ENCODE measurements around the gene CLP1. TPM values are rescaled to one million over a fixed set of nuclear protein-coding genes. Genes with fewer than 3 reads are reported as not detected.

CLP1 gene
- 11.0 and 14.3 TPM in 2 replicates for total RNA-seq

GRCh38 chr11:57657194-57658022 lies at the start of gene CLP1:
TSS of gene CLP1 (plus strand) at chr11:57657762. CDS start at chr11:57659477, 1,715 bp downstream.

GRCh38 chr11:57649826-57650738 lies 7.5 kb upstream of the CLP1 start, which contains the start of gene YPEL4:
TSS of gene YPEL4 (minus strand) at chr11:57649912. CDS start at chr11:57647107, 2,805 bp downstream.

GRCh38 chr11:57667736-57668433 lies 10.3 kb downstream of the CLP1 start, which contains the start of gene ZDHHC5:
TSS of gene ZDHHC5 (plus strand) at chr11:57668114. CDS start at chr11:57673091, 4,977 bp downstream.

Other genes with a start within 250 kb of the CLP1 start
- 29.9 and 39.3 TPM in 2 replicates for gene SLC43A3, start 230.6 kb upstream of the CLP1 start, total RNA-seq
- 1.4 and 2.7 TPM in 2 replicates for gene RTN4RL2, start 197.2 kb upstream of the CLP1 start, total RNA-seq
- gene SLC43A1, start 142.1 kb upstream of the CLP1 start, total RNA-seq = 23.5 and 25.3 TPM in 2 replicates
- 22.4 and 34.1 TPM in 2 replicates for gene TIMM10, start 127.0 kb upstream of the CLP1 start, total RNA-seq
- gene SMTNL1, start 120.2 kb upstream of the CLP1 start, total RNA-seq = not detected in 2 replicates
- 74.5 and 81.5 TPM in 2 replicates for gene UBE2L6, start 90.1 kb upstream of the CLP1 start, total RNA-seq
- 762 and 840 TPM in 2 replicates for gene SERPING1, start 60.1 kb upstream of the CLP1 start, total RNA-seq
- 2.5 and 3.2 TPM in 2 replicates for gene YPEL4, start 7.8 kb upstream of the CLP1 start, total RNA-seq
- gene ZDHHC5, start 10.4 kb downstream of the CLP1 start, total RNA-seq = 35.6 and 36.6 TPM in 2 replicates
- gene MED19, start 54.5 kb downstream of the CLP1 start, total RNA-seq = 10.5 TPM in 2 replicates
- gene TMX2, start 54.8 kb downstream of the CLP1 start, total RNA-seq = 38.9 and 56.1 TPM in 2 replicates
- 99.1 and 104 TPM in 2 replicates for gene SELENOH, start 83.7 kb downstream of the CLP1 start, total RNA-seq
- not detected in 2 replicates for gene BTBD18, start 94.1 kb downstream of the CLP1 start, total RNA-seq
- gene CTNND1, start 104.0 kb downstream of the CLP1 start, total RNA-seq = 59.2 and 68.4 TPM in 2 replicates

All from cardiac ventricle fibroblast (primary cell).